ENCODE results near the gene ATP2C2. TPM values are rescaled to one million over a fixed set of nuclear protein-coding genes. Genes with fewer than 3 reads are reported as not detected.

ATP2C2 gene
- total RNA-seq, 2 experiments from 2014 or later = not detected

- TF ChIP-seq CTCF (IDR thresholded peaks at IDR 0.05) = no peak
- peaks cover 24% of the 10 kb centered on the region for H3K36me3 ChIP-seq (ENCODE audit: insufficient read depth, low read length)
- H3K27me3 Mint-ChIP-seq = no peaks in the 10 kb centered on the region
- no peak overlapping the region for H3K27ac Mint-ChIP-seq
- H3K36me3 Mint-ChIP-seq (ENCODE audit: low read depth) = peaks cover 35% of the 10 kb centered on the region
- peaks cover 23% of the 10 kb centered on the region for H3K4me1 ChIP-seq (ENCODE audit: insufficient read depth, low read length)
- no peak for ATAC-seq (ENCODE audit: poor library complexity)
- H3K4me3 Mint-ChIP-seq = no peak overlapping the region
- no peak for DNase-seq
- H3K9me3 Mint-ChIP-seq = no peaks in the 10 kb centered on the region
- no peaks in the 10 kb centered on the region for H3K27me3 ChIP-seq (ENCODE audit: control insufficient read depth in 1 of 2, insufficient read depth in 2 of 2, low read length in 2 of 2)
- no peak overlapping the region for H3K4me3 ChIP-seq (ENCODE audit: low read length)
- H3K9me3 ChIP-seq (ENCODE audit: control insufficient read depth in 1 of 2, insufficient read depth in 1 of 2, low read length in 2 of 2) = no peaks in the 10 kb centered on the region
- H3K27ac ChIP-seq (ENCODE audit: low read depth in 1 of 2, low read length in 2 of 2) = no peak overlapping the region
- ChIA-PET POLR2A (no interaction called here), CTCF (no interaction called here)
- intact Hi-C loops (cut with DNase I, micrococcal nuclease) = loop anchor here in 1 of 2 experiments (5.0 to 10.0 kb wide), 4 partner anchors 223 to 524 kb away; partner anchors contain the start of genes KIAA0513 and TAF1C
- peaks cover 31% of the 10 kb centered on the region for H3K4me1 Mint-ChIP-seq (ENCODE audit: low read depth)
Measured at GRCh38 chr16:84500531-84500930, 132.2 kb downstream of the ATP2C2 start.

- no peak for TF ChIP-seq CTCF (IDR thresholded peaks at IDR 0.05)
- intact Hi-C loops (cut with DNase I, micrococcal nuclease) = loop anchor here in 1 of 2 experiments (5.0 to 10.0 kb wide), 4 partner anchors 224 to 524 kb away; partner anchors contain the start of genes KIAA0513 and TAF1C
- Mint-ChIP-seq H3K9me3 (no peaks in the 10 kb centered on the region), H3K27ac (no peak overlapping the region), H3K27me3 (no peaks in the 10 kb centered on the region), H3K4me3 (peak overlapping the region; percentile 56), H3K4me1 (ENCODE audit: low read depth) (peaks cover 37% of the 10 kb centered on the region), H3K36me3 (ENCODE audit: low read depth) (peaks cover 28% of the 10 kb centered on the region)
- ChIA-PET CTCF (no interaction called here), POLR2A (no interaction called here)
- no peaks in the 10 kb centered on the region for H3K27me3 ChIP-seq (ENCODE audit: control insufficient read depth in 1 of 2, insufficient read depth in 2 of 2, low read length in 2 of 2)
- H3K4me1 ChIP-seq (ENCODE audit: insufficient read depth, low read length) = peaks cover 29% of the 10 kb centered on the region
- DNase-seq = no peak
- no peak overlapping the region for H3K4me3 ChIP-seq (ENCODE audit: low read length)
- H3K27ac ChIP-seq (ENCODE audit: low read depth in 1 of 2, low read length in 2 of 2) = no peak overlapping the region
- H3K36me3 ChIP-seq (ENCODE audit: insufficient read depth, low read length) = peaks cover 18% of the 10 kb centered on the region
- no peaks in the 10 kb centered on the region for H3K9me3 ChIP-seq (ENCODE audit: control insufficient read depth in 1 of 2, insufficient read depth in 1 of 2, low read length in 2 of 2)
- ATAC-seq (ENCODE audit: poor library complexity) = no peak
Measured at GRCh38 chr16:84501077-84501735, 132.9 kb downstream of the ATP2C2 start.

- no peak for ATAC-seq (ENCODE audit: poor library complexity)
- POLR2A ChIA-PET = no interaction called here
- Mint-ChIP-seq H3K27me3 (no peaks in the 10 kb centered on the region), H3K4me3 (no peak overlapping the region), H3K27ac (no peak overlapping the region), H3K4me1 (ENCODE audit: low read depth) (peaks cover 44% of the 10 kb centered on the region), H3K36me3 (ENCODE audit: low read depth) (peaks cover 21% of the 10 kb centered on the region), H3K9me3 (no peaks in the 10 kb centered on the region)
- Histone ChIP-seq H3K9me3 (ENCODE audit: control insufficient read depth in 1 of 2, insufficient read depth in 1 of 2, low read length in 2 of 2) (no peaks in the 10 kb centered on the region), H3K27me3 (ENCODE audit: control insufficient read depth in 1 of 2, insufficient read depth in 2 of 2, low read length in 2 of 2) (no peaks in the 10 kb centered on the region), H3K4me3 (ENCODE audit: low read length) (no peak overlapping the region), H3K36me3 (ENCODE audit: insufficient read depth, low read length) (peaks cover 11% of the 10 kb centered on the region), H3K4me1 (ENCODE audit: insufficient read depth, low read length) (peaks cover 38% of the 10 kb centered on the region), H3K27ac (ENCODE audit: low read depth in 1 of 2, low read length in 2 of 2) (no peak overlapping the region)
- CTCF ChIA-PET = no interaction called here
- intact Hi-C loops (cut with DNase I, micrococcal nuclease) = loop anchor here in 1 of 2 experiments (5.0 to 10.0 kb wide), 4 partner anchors 225 to 523 kb away; partner anchors contain the start of genes KIAA0513 and TAF1C
- TF ChIP-seq CTCF (IDR thresholded peaks at IDR 0.05) = no peak
- no peak for DNase-seq
Measured at GRCh38 chr16:84502075-84502474, 133.7 kb downstream of the ATP2C2 start.

Data from CD4-positive, alpha-beta T cell (primary cell).